Neuronal stem cell (in vitro differentiated cells): ENCODE data around the gene ZDHHC17.
"Not testable (repeated sequence)": the region's sequence is repeated elsewhere in the genome, so short reads cannot be mapped to it uniquely, and the experiment has no call there.

Source experiments
- DNase-seq: peaks from one replicate; pipeline ENCODE4 v3.0.0-alpha.2; 2013; ENCODE audit warnings: low spot score
- H2AFZ ChIP-seq: one replicate; pipeline ENCODE4 v1.6.1; 2013; ENCODE audit warnings: mild to moderate bottlenecking, low read length, inconsistent platforms
- H2AK5ac ChIP-seq: 2 replicates; pipeline ENCODE4 v1.6.1; 2013; ENCODE audit warnings: low read depth, mild to moderate bottlenecking, inconsistent platforms, low read length, moderate library complexity, mixed read lengths
- H2BK120ac ChIP-seq: 2 replicates; pipeline ENCODE4 v1.6.1; 2013; ENCODE audit warnings: low read depth, mild to moderate bottlenecking, inconsistent platforms, low read length, moderate library complexity, mixed read lengths
- H2BK12ac ChIP-seq: one replicate; pipeline ENCODE4 v1.6.1; 2013; ENCODE audit warnings: low read length, inconsistent platforms
- H2BK15ac ChIP-seq: 2 replicates; pipeline ENCODE4 v1.6.1; 2013; ENCODE audit warnings: mild to moderate bottlenecking, low read length, inconsistent platforms, mixed read lengths
- H2BK5ac ChIP-seq: one replicate; pipeline ENCODE4 v1.6.1; 2013; ENCODE audit warnings: inconsistent platforms, mild to moderate bottlenecking, low read length, moderate library complexity
- H3K14ac ChIP-seq: one replicate; pipeline ENCODE4 v1.6.1; 2013; ENCODE audit warnings: low read length, inconsistent platforms
- H3K18ac ChIP-seq: 2 replicates; pipeline ENCODE4 v1.6.1; 2013; ENCODE audit warnings: low read length, inconsistent platforms
- H3K23ac ChIP-seq: 2 replicates; pipeline ENCODE4 v1.6.1; 2013; ENCODE audit warnings: low read depth, mild to moderate bottlenecking, mixed read lengths, low read length, inconsistent platforms; ENCODE audit not compliant: poor library complexity
- H3K27ac ChIP-seq: replicated peaks from 3 replicates; pipeline ENCODE4 v1.5.1; 2013; ENCODE audit warnings: low read length, inconsistent platforms
- H3K27me3 ChIP-seq, 3 experiments: 2 replicates each; pipeline ENCODE4 v1.6.1; 2013; ENCODE audit warnings: low read length in 3 of 3, mild to moderate bottlenecking in 2 of 3, inconsistent platforms in 1 of 3, low read depth in 1 of 3, mixed read lengths in 1 of 3, moderate library complexity in 1 of 3; ENCODE audit not compliant: control insufficient read depth in 3 of 3, insufficient read depth in 3 of 3
- H3K36me3 ChIP-seq, 2 donors: replicated peaks in 1 of 2; 2 replicates each; pipeline ENCODE4 v1.6.1; 2013; ENCODE audit warnings: low read length in 2 of 2; ENCODE audit not compliant: control insufficient read depth in 2 of 2, insufficient read depth in 2 of 2
- H3K4ac ChIP-seq: 2 replicates; pipeline ENCODE4 v1.6.1; 2013; ENCODE audit warnings: inconsistent platforms, mild to moderate bottlenecking, low read length, moderate library complexity
- H3K4me1 ChIP-seq, 2 donors: 1 replicate in 1 of 2; 2 replicates in 1 of 2; pipeline ENCODE4 v1.6.1; 2013; ENCODE audit warnings: low read length in 2 of 2, low read depth in 1 of 2; ENCODE audit not compliant: control insufficient read depth in 2 of 2, insufficient read depth in 1 of 2
- H3K4me2 ChIP-seq: one replicate; pipeline ENCODE4 v1.6.1; 2013; ENCODE audit warnings: mild to moderate bottlenecking, low read length, inconsistent platforms; ENCODE audit not compliant: insufficient read depth, poor library complexity, severe bottlenecking
- H3K4me3 ChIP-seq, 2 donors: 2 replicates each; pipeline ENCODE4 v1.5.1; 2013; ENCODE audit warnings: low read length in 2 of 2, mild to moderate bottlenecking in 2 of 2, inconsistent platforms in 1 of 2, moderate library complexity in 1 of 2
- H3K79me1 ChIP-seq: one replicate; pipeline ENCODE4 v1.6.1; 2013; ENCODE audit warnings: low read depth, mild to moderate bottlenecking, inconsistent platforms, low read length, moderate library complexity
- H3K9ac ChIP-seq: one replicate; pipeline ENCODE4 v1.6.1; 2013; ENCODE audit warnings: mild to moderate bottlenecking, low read depth, low read length, inconsistent platforms; ENCODE audit not compliant: poor library complexity
- H3K9me3 ChIP-seq, 2 donors: replicated peaks in 1 of 2; 2 replicates each; pipeline versions ENCODE3 to v1.6.1; 2013; ENCODE audit warnings: low read length in 2 of 2, mild to moderate bottlenecking in 2 of 2, inconsistent platforms in 1 of 2, low read depth in 1 of 2, mixed read lengths in 1 of 2, moderate library complexity in 1 of 2; ENCODE audit not compliant: control insufficient read depth in 2 of 2, insufficient read depth in 1 of 2
- H4K8ac ChIP-seq: one replicate; pipeline ENCODE4 v1.6.1; 2013; ENCODE audit warnings: low read depth, mild to moderate bottlenecking, inconsistent platforms, low read length, moderate library complexity
- H4K91ac ChIP-seq: one replicate; pipeline ENCODE4 v1.6.1; 2013; ENCODE audit warnings: low read length, low read depth, mild to moderate bottlenecking, inconsistent platforms; ENCODE audit not compliant: poor library complexity
- whole genome bisulfite sequencing, 2 donors: extraction: QIAGEN DNeasy Blood & Tissue Kit; methylation state at CpG; one replicate each; pipeline ENCODE4 v1.1.7; 2013; ENCODE audit warnings: missing lambda C conversion rate in 2 of 2, mixed read lengths in 1 of 2; ENCODE audit not compliant: insufficient read length in 2 of 2, insufficient replicate concordance in 1 of 2; ENCODE audit errors: extremely low coverage in 2 of 2; 5-methylcytosine and 5-hydroxymethylcytosine counted together

ZDHHC17 gene

DNA sequence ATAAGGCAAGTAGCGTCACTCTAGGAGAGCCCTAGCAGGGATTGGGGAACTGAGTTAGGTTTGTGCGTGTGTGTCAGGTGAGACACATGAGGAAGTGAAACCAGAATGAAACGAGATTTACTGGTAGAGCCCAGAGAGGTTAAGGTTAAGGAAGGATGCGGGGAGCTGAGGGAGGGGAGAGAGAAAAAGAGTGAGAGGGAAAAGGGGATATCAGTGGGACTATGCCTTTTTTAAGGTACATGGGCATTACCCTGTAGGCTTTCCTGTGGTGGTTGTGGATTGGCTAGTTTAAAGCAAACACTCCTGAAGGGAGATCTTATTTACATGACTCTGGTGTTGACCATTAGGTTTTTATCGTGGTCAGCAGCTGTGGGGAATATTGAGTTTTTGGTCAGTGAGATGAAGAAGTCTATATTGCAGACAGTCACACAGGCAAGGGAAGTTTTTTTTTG is 13.9 kb downstream of the ZDHHC17 start:
- no peak for DNase-seq

DNA sequence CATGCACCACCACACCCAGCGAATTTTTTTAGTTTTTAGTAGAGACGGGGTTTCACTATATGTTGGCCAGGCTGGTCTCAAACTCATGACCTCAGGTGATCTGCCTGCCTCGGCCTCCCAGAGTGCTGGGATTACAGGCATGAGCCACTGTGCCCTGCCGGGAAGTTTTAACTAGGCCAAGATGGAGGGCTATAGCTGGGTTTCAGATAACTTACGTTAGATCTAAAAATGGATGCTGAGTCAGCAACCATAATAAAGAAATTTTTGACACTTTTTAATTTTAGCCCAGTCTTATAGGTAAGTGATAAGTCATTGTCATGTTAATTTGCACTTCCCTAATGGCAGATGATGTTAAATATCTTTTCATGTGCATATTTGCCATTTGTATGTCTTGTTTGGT is 14.4 kb downstream of the ZDHHC17 start:
- Histone ChIP-seq H3K36me3 (peaks cover 0 to 10% of the 10 kb centered on the region in 2 donors), H3K79me1 (no peaks in the 10 kb centered on the region), H3K23ac (no peak overlapping the region), H3K4me1 (peaks cover 0 to 2% of the 10 kb centered on the region in 2 donors), H3K27me3 (no peaks in the 10 kb centered on the region), H2BK15ac (no peak overlapping the region), H2AFZ (no peak overlapping the region), H2BK5ac (no peak overlapping the region), H3K14ac (no peak overlapping the region), H3K4me3 (no peak overlapping the region), H3K27ac (no peak overlapping the region), H2BK12ac (no peak overlapping the region), H3K4ac (no peak overlapping the region), H3K4me2 (no peak overlapping the region), H3K18ac (no peak overlapping the region), H3K9ac (no peak overlapping the region), H3K9me3 (peaks cover 0 to 9% of the 10 kb centered on the region in 2 donors), H4K8ac (no peak overlapping the region), H2AK5ac (no peak overlapping the region), H2BK120ac (no peak overlapping the region), H4K91ac (no peak overlapping the region)
- no CpG with 5 or more reads among the region's 5 CpGs for WGBS, 2 donors
- no peak for DNase-seq

More for the DNA sequence above, 13.9 kb downstream of the ZDHHC17 start:
- Histone ChIP-seq H3K9me3 (peaks cover 0 to 9% of the 10 kb centered on the region in 2 donors), H2AK5ac (no peak overlapping the region), H3K4me3 (no peak overlapping the region), H3K14ac (no peak overlapping the region), H2BK5ac (no peak overlapping the region), H2BK120ac (no peak overlapping the region), H2BK12ac (no peak overlapping the region), H2AFZ (no peak overlapping the region), H3K4me2 (no peak overlapping the region), H3K18ac (no peak overlapping the region), H3K36me3 (peaks cover 0 to 15% of the 10 kb centered on the region in 2 donors), H3K23ac (no peak overlapping the region), H4K8ac (no peak overlapping the region), H3K27ac (no peak overlapping the region), H4K91ac (no peak overlapping the region), H3K9ac (no peak overlapping the region), H3K27me3 (no peaks in the 10 kb centered on the region), H2BK15ac (no peak overlapping the region), H3K4ac (no peak overlapping the region), H3K4me1 (peaks cover 0 to 2% of the 10 kb centered on the region in 2 donors), H3K79me1 (peaks cover 2% of the 10 kb centered on the region)
- no CpG with 5 or more reads among the region's 5 CpGs for WGBS, 2 donors

GRCh38 chr12:76779310-76779709 is 15.4 kb downstream of the ZDHHC17 start:
- not testable (repeated sequence) for H2BK15ac ChIP-seq, H3K14ac ChIP-seq, H3K36me3 ChIP-seq, H3K27me3 ChIP-seq, H3K9ac ChIP-seq, H3K4ac ChIP-seq, H2AFZ ChIP-seq, H2BK12ac ChIP-seq, H3K4me1 ChIP-seq, DNase-seq, H3K79me1 ChIP-seq, H3K23ac ChIP-seq, H3K18ac ChIP-seq, H3K4me2 ChIP-seq, H4K91ac ChIP-seq, H2BK120ac ChIP-seq, H2AK5ac ChIP-seq, H4K8ac ChIP-seq, H3K27ac ChIP-seq, H3K4me3 ChIP-seq, H2BK5ac ChIP-seq
- no CpG with 5 or more reads among the region's 5 CpGs for WGBS, 2 donors
- peaks cover 0 to 11% of the 10 kb centered on the region in 2 donors for H3K9me3 ChIP-seq

GRCh38 chr12:76781321-76781720 is 17.4 kb downstream of the ZDHHC17 start:
- H3K9me3 ChIP-seq, result peaks cover 0 to 15% of the 10 kb centered on the region in 2 donors
- H2AK5ac ChIP-seq, result no peak overlapping the region
- no peak overlapping the region for H2BK5ac ChIP-seq
- no peak overlapping the region for H3K9ac ChIP-seq
- H3K18ac ChIP-seq, result no peak overlapping the region
- no peak overlapping the region for H4K91ac ChIP-seq
- no peak overlapping the region for H2AFZ ChIP-seq
- no peak overlapping the region for H3K27ac ChIP-seq
- no peak overlapping the region for H2BK15ac ChIP-seq
- no peak overlapping the region for H2BK12ac ChIP-seq
- no peak overlapping the region for H3K4me2 ChIP-seq
- DNase-seq, result no peak
- WGBS, 2 donors, result no CpG with 5 or more reads among the region's 3 CpGs
- peaks cover 0 to 9% of the 10 kb centered on the region in 2 donors for H3K36me3 ChIP-seq
- no peaks in the 10 kb centered on the region for H3K27me3 ChIP-seq
- H3K4me3 ChIP-seq, result no peak overlapping the region
- no peak overlapping the region for H3K14ac ChIP-seq
- no peak overlapping the region for H4K8ac ChIP-seq
- H3K79me1 ChIP-seq, result peaks cover 1% of the 10 kb centered on the region
- H2BK120ac ChIP-seq, result no peak overlapping the region
- peaks cover 0 to 8% of the 10 kb centered on the region in 2 donors for H3K4me1 ChIP-seq
- H3K23ac ChIP-seq, result no peak overlapping the region
- H3K4ac ChIP-seq, result no peak overlapping the region
